Right lobe of liver (tissue), 6 donors: ENCODE measurements around the gene RAG1. TPM values are rescaled to one million over a fixed set of nuclear protein-coding genes. Genes with fewer than 3 reads are reported as not detected.

Experiments used
- ATAC-seq, 4 donors: fragments of 200-7000 bp; cut with Tn5 transposase; one replicate each; pipeline ENCODE4 v1.9.1; 2020; ENCODE audit warnings: mild to moderate bottlenecking in 4 of 4, moderate library complexity in 4 of 4
- DNase-seq, 3 donors: peaks; one replicate each; pipeline ENCODE4 v3.0.0-alpha.2; 2020
- H3K27ac ChIP-seq, 3 donors: fragments of 200-600 bp; one replicate each; pipeline ENCODE4 v1.8.0; 2022
- H3K27me3 ChIP-seq, 2 donors: fragments of 200-600 bp; one replicate each; pipeline ENCODE4 v1.8.0; 2022
- H3K36me3 ChIP-seq, 4 donors: fragments of 200-600 bp; sonication (generic) in 1 of 4; one replicate each; pipeline versions ENCODE4 v1.5.1 to v1.8.0; 2017 to 2022; ENCODE audit warnings: control low read depth in 1 of 4
- H3K4me1 ChIP-seq, 4 donors: fragments of 200-600 bp; sonication (generic) in 1 of 4; one replicate each; pipeline versions ENCODE4 v1.5.1 to v1.8.0; 2017 to 2022; ENCODE audit warnings: control low read depth in 1 of 4
- H3K4me3 ChIP-seq, 3 donors: fragments of 200-600 bp; one replicate each; pipeline ENCODE4 v1.8.0; 2022
- H3K9me3 ChIP-seq, 4 donors: fragments of 200-600 bp; sonication (generic) in 1 of 4; one replicate each; pipeline versions ENCODE4 v1.5.1 to v1.8.0; 2017 to 2022; ENCODE audit warnings: control low read depth in 1 of 4
- CTCF ChIP-seq, 4 donors: fragments of 200-600 bp in 3 of 4; fragments of 450-650 bp in 1 of 4; IDR thresholded peaks; one replicate each; pipeline versions ENCODE4 v1.5.1 to v1.8.0; 2016 to 2022; ENCODE audit warnings: antibody characterized with exemption in 4 of 4, mild to moderate bottlenecking in 2 of 4
- POLR2A ChIP-seq: fragments of 450-650 bp; IDR thresholded peaks from one replicate; pipeline ENCODE4 v1.6.1; 2017; ENCODE audit warnings: antibody characterized with exemption, mild to moderate bottlenecking
- WGBS: methylation state at CpG from one replicate; pipeline ENCODE4 v1.1.6; 2018; ENCODE audit warnings: low coverage, low lambda C conversion rate; ENCODE audit not compliant: insufficient coverage; ENCODE audit errors: missing lambda C conversion rate; 5-methylcytosine and 5-hydroxymethylcytosine counted together
- intact Hi-C, 2 donors: fragments of 100-400 bp; cut with DNase I; formaldehyde crosslinking; loops; one replicate each; pipeline versions ENCODE4 v1.11.2 to v1.14.1; 2022
- total RNA-seq, 6 experiments: library from RNA; depleted of rRNA in 2 of 6; stranded (reverse); fragments of >200 nt in 2 of 6; fragmentation: NEBNext Ultra II Directional in 3 of 6; extraction: Animal tissue kit (Norgen Biotek cat#: 25700) in 3 of 6; gene quantifications; one replicate each; pipeline versions ENCODE4 v1.1.0 to v1.2.4, GENCODE V29; 2016 to 2023
- donor health status: DM: no; HTN: yes; CAD: no.
- donor health status: DM: no; HTN: no; CAD: no.
- donor health status: DM: no; HTN: no; CAD: no.
- donor health status: DM: no; HTN: yes; CAD: no.
- donor health status: DM: no; HTN: yes; CAD: no.

Gene RAG1
- total RNA-seq, 6 experiments from 2014 or later: 0.40 to 1.2 (median 0.71) TPM

DNA sequence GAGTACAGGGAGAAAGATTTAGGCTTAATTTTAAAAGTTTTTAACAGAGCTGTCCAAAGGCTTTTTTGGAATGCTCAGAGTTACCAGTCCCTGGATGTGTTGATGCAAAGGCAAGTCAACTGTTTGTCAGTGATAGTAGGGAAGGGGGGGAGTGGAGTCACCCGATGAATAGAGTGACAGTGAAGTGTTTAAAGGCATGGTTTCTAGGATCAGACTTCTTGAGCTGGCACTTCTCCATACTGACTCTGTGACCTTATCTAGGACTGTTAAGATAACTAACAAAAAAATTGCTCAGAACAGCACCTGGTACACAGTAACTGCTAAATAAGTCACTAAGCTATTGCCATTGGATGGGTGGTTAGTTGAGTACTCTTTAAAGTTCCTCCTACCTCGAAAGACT lies 41.6 kb downstream of the RAG1 start:
- intact Hi-C loops: no loop called here
- no peak overlapping the region for H3K27ac ChIP-seq
- ATAC-seq (no peak), DNase-seq (no peak)
- TF ChIP-seq CTCF (IDR thresholded peaks at IDR 0.05): no peak
- no peak for TF ChIP-seq POLR2A
- 67% methylated on average over 2 of the region's 2 CpGs for WGBS
- H3K9me3 ChIP-seq: no peaks in the 10 kb centered on the region
- no peak overlapping the region for H3K4me3 ChIP-seq
- H3K36me3 ChIP-seq: no peaks in the 10 kb centered on the region
- H3K27me3 ChIP-seq: no peaks in the 10 kb centered on the region
- no peaks in the 10 kb centered on the region for H3K4me1 ChIP-seq

- intact Hi-C loops: no loop called here
- no peaks in the 10 kb centered on the region for H3K4me1 ChIP-seq
- ATAC-seq: no peak
- no peak overlapping the region for H3K4me3 ChIP-seq
- DNase-seq: no peak
- no peak for TF ChIP-seq POLR2A
- no peak for TF ChIP-seq CTCF (IDR thresholded peaks at IDR 0.05)
- H3K27me3 ChIP-seq: no peaks in the 10 kb centered on the region
- H3K36me3 ChIP-seq: no peaks in the 10 kb centered on the region
- no peak overlapping the region for H3K27ac ChIP-seq
- WGBS: 96% methylated on average over 2 of the region's 3 CpGs
- H3K9me3 ChIP-seq: no peaks in the 10 kb centered on the region
Observed at GRCh38 chr11:36615826-36616225, 48.0 kb downstream of the RAG1 start.

DNA sequence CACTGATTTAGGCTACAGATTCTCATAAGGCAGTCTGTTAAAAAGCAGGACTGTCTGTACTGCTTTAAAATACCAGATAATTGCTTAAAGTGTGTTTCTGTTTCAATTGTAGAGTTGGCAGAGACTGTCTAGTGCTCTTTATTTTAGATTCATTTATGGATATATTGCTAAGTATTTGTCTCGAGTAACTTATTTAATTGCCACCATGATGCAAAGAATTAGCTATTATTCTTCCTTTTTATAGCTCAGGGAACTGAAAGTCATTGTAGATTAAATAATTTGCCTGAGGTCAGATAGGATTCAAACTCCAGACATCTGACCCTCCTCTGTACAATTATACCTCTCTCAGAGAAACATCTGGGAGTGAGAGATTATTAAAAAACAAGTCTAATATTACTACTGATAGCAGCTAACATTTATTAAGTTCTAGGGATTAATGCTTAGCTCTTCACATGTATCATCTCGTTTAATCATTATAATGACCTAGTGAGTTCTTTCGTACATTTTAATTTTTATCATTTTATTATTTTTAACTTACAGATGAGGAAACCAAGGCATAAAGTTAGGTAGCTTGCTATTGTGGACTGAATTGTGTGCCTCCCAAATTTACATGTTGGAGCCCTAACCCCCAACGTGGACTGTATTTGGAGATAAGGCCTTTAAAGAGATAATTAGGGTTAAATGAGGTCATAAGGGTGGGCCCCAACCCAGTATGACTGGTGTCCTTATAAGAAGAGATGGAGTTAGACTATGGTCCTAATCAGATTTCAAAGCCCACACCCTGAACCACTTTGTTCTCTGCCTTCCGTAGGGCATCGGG lies 49.9 kb downstream of the RAG1 start:
- Histone ChIP-seq H3K9me3 (no peaks in the 10 kb centered on the region), H3K27ac (no peak overlapping the region), H3K36me3 (no peaks in the 10 kb centered on the region), H3K4me1 (no peaks in the 10 kb centered on the region), H3K27me3 (no peaks in the 10 kb centered on the region), H3K4me3 (no peak overlapping the region)
- intact Hi-C loops: no loop called here
- no peak for DNase-seq
- no peak for TF ChIP-seq CTCF (IDR thresholded peaks at IDR 0.05)
- no peak for TF ChIP-seq POLR2A
- no peak for ATAC-seq
- WGBS: 87% methylated on average over 6 of the region's 6 CpGs

DNA sequence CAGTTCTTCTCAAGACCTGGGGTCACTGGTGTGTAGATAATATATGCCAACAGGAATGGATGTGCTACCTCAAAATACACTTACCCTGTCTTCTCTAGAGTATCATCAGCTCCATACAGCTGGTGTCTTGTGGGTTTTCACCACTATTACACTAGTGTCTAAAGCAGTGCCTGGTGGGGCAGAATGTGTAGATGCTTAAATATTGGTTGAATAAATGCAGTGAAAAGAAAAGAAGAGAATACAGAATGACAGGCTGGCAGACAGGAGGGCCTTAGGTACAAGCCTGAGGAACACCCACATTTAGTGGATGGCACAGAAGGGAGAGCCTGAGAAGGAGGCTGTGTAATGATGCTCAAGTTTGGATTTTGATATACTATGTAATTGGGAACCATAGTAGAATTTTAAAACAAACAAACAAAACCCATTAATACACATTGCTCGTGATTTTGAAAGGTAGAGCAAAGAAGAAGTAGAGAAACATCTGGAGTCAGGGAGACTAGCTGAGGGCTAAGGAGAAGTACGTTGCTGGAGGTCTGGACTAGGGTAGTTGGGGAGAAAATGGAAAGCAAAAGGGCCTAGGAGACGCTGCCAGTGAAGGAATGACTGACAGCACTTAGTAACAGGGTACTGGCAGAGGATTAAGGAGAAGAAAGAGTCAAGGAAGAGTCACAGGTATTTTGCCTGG lies 50.7 kb downstream of the RAG1 start:
- 53% methylated on average over 3 of the region's 3 CpGs for WGBS
- DNase-seq (no peak), ATAC-seq (no peak)
- Histone ChIP-seq H3K4me3 (no peak overlapping the region), H3K4me1 (no peaks in the 10 kb centered on the region), H3K27me3 (no peaks in the 10 kb centered on the region), H3K27ac (no peak overlapping the region), H3K9me3 (no peaks in the 10 kb centered on the region), H3K36me3 (no peaks in the 10 kb centered on the region)
- no peak for TF ChIP-seq POLR2A
- no peak for TF ChIP-seq CTCF (IDR thresholded peaks at IDR 0.05)
- intact Hi-C loops: no loop called here
